NCI-H2029 treated with DMSO at 0.1 percent for 48 hours (cell line): Measurements from ENCODE around the gene USP4.
"Not testable (repeated sequence)": the region's sequence is repeated elsewhere in the genome, so short reads cannot be mapped to it uniquely, and the experiment has no call there.

Source experiments
- DNase-seq: peaks from one replicate; lab custom pipeline; 2025; lab: John Stamatoyannopoulos, UW

The USP4 gene

GRCh38 chr3:49339941-49340800, at the start of gene USP4:
USP4 (minus strand) TSS chr3:49340053; CDS start chr3:49340024, 29 bp downstream.
- DNase-seq: peak; percentile 53

- no peak for DNase-seq
Observed at GRCh38 chr3:49389297-49389696, 49.4 kb upstream of the USP4 start.

- no peak for DNase-seq
Observed at GRCh38 chr3:49388289-49388820, 48.5 kb upstream of the USP4 start.

GRCh38 chr3:49387721-49388120, 47.9 kb upstream of the USP4 start:
- DNase-seq: no peak

GRCh38 chr3:49386056-49386756, 46.4 kb upstream of the USP4 start:
- DNase-seq: no peak

GRCh38 chr3:49385617-49386016, 45.8 kb upstream of the USP4 start:
- no peak for DNase-seq

GRCh38 chr3:49383387-49383786, 43.5 kb upstream of the USP4 start:
- DNase-seq: no peak

- no peak for DNase-seq
Observed at GRCh38 chr3:49378249-49378895, 38.5 kb upstream of the USP4 start.

- DNase-seq: no peak
Observed at GRCh38 chr3:49377483-49377882, 37.6 kb upstream of the USP4 start.

GRCh38 chr3:49371946-49372345, 32.1 kb upstream of the USP4 start:
- DNase-seq: no peak

- DNase-seq: no peak
Observed at GRCh38 chr3:49370585-49371290, 30.9 kb upstream of the USP4 start.

- DNase-seq: no peak
Observed at GRCh38 chr3:49362561-49362960, 22.7 kb upstream of the USP4 start.

GRCh38 chr3:49359623-49360022, 19.8 kb upstream of the USP4 start:
- DNase-seq: no peak

GRCh38 chr3:49358884-49359225, 19.0 kb upstream of the USP4 start:
- no peak for DNase-seq

- DNase-seq: peak; percentile 54
Observed at GRCh38 chr3:49358217-49358883, 18.5 kb upstream of the USP4 start, which contains the start of gene GPX1. GPX1 (minus strand) TSS chr3:49358353; CDS start chr3:49358278, 75 bp downstream.

GRCh38 chr3:49357443-49358216, 17.8 kb upstream of the USP4 start:
- DNase-seq: not testable (repeated sequence)

GRCh38 chr3:49357095-49357442, 17.2 kb upstream of the USP4 start:
- DNase-seq: not testable (repeated sequence)

GRCh38 chr3:49352890-49353421, 13.1 kb upstream of the USP4 start:
- no peak for DNase-seq

- no peak for DNase-seq
Observed at GRCh38 chr3:49352281-49352680, 12.4 kb upstream of the USP4 start.

GRCh38 chr3:49351521-49352011, 11.7 kb upstream of the USP4 start:
- no peak for DNase-seq
